Urinary bladder (tissue), 4 donors: ENCODE measurements around the gene GLCE. TPM values are rescaled to one million over a fixed set of nuclear protein-coding genes. Genes with fewer than 3 reads are reported as not detected.

ENCODE experiments used
- DNase-seq: peaks from one replicate; pipeline ENCODE4 v3.0.0-alpha.2; 2015; ENCODE audit errors: extremely low spot score
- H3K27ac ChIP-seq: one replicate; pipeline ENCODE4 v1.5.1; 2013; ENCODE audit warnings: low read depth, mild to moderate bottlenecking, moderate library complexity
- H3K36me3 ChIP-seq: one replicate; pipeline ENCODE4 v1.6.1; 2013; ENCODE audit warnings: mild to moderate bottlenecking, moderate library complexity; ENCODE audit not compliant: insufficient read depth
- H3K4me1 ChIP-seq: one replicate; pipeline ENCODE4 v1.6.1; 2013; ENCODE audit warnings: mild to moderate bottlenecking, moderate library complexity; ENCODE audit not compliant: insufficient read depth
- H3K4me3 ChIP-seq: one replicate; pipeline ENCODE4 v1.5.1; 2013; ENCODE audit warnings: low read depth, low read length
- WGBS: extraction: QIAGEN DNeasy Blood & Tissue Kit; methylation state at CpG from one replicate; pipeline ENCODE4 v1.1.7; 2013; 5-methylcytosine and 5-hydroxymethylcytosine counted together
- polyA plus RNA-seq: library from polyadenylated mRNA; stranded (reverse); fragments of 200-250 nt; gene quantifications from one replicate; pipeline ENCODE4 v1.2.3, GENCODE V29; 2013
- total RNA-seq: library from RNA; depleted of rRNA; stranded (reverse); fragments of >200 nt; gene quantifications from one replicate; pipeline ENCODE4 v1.2.3, GENCODE V29; 2014
- donor health status: healthy with polysubstance abuse.
- donor health status: healthy.

Gene GLCE
- total and polyA plus RNA-seq, 2 donors, result 9.6 to 44.4 TPM

- no peak for DNase-seq
- WGBS, result 37% methylated on average over 3 of the region's 3 CpGs
- H3K4me1 ChIP-seq, result no peaks in the 10 kb centered on the region
- no peak overlapping the region for H3K27ac ChIP-seq
- H3K4me3 ChIP-seq, result no peak overlapping the region
- H3K36me3 ChIP-seq, result no peaks in the 10 kb centered on the region
Measured at GRCh38 chr15:69253156-69253555, 92.7 kb downstream of the GLCE start.

- 59% methylated on average over 5 of the region's 5 CpGs for WGBS
- no peak overlapping the region for H3K4me3 ChIP-seq
- no peak for DNase-seq
- no peak overlapping the region for H3K27ac ChIP-seq
- no peaks in the 10 kb centered on the region for H3K4me1 ChIP-seq
- H3K36me3 ChIP-seq, result peaks cover 1% of the 10 kb centered on the region
Measured at GRCh38 chr15:69265347-69265955, 105.0 kb downstream of the GLCE start.

- Histone ChIP-seq H3K27ac (no peak overlapping the region), H3K4me3 (no peak overlapping the region), H3K36me3 (no peaks in the 10 kb centered on the region), H3K4me1 (no peaks in the 10 kb centered on the region)
- no peak for DNase-seq
Measured at GRCh38 chr15:69271217-69271616, 110.8 kb downstream of the GLCE start.

- H3K36me3 ChIP-seq, result no peaks in the 10 kb centered on the region
- 68% methylated on average over 3 of the region's 3 CpGs for WGBS
- DNase-seq, result no peak
- H3K27ac ChIP-seq, result no peak overlapping the region
- H3K4me1 ChIP-seq, result no peaks in the 10 kb centered on the region
- no peak overlapping the region for H3K4me3 ChIP-seq
Measured at GRCh38 chr15:69272139-69272538, 111.7 kb downstream of the GLCE start.

GRCh38 chr15:69272891-69273290 lies 112.5 kb downstream of the GLCE start:
- no peak overlapping the region for H3K4me3 ChIP-seq
- 81% methylated on average over 6 of the region's 6 CpGs for WGBS
- DNase-seq, result no peak
- no peaks in the 10 kb centered on the region for H3K36me3 ChIP-seq
- no peaks in the 10 kb centered on the region for H3K4me1 ChIP-seq
- H3K27ac ChIP-seq, result no peak overlapping the region

GRCh38 chr15:69275074-69275670 lies 114.7 kb downstream of the GLCE start:
- H3K36me3 ChIP-seq, result no peaks in the 10 kb centered on the region
- H3K4me1 ChIP-seq, result no peaks in the 10 kb centered on the region
- no peak for DNase-seq
- no peak overlapping the region for H3K27ac ChIP-seq
- no peak overlapping the region for H3K4me3 ChIP-seq
- WGBS, result 42% methylated on average over 4 of the region's 4 CpGs

GRCh38 chr15:69275933-69276560 lies 115.6 kb downstream of the GLCE start:
- no peak for DNase-seq
- H3K36me3 ChIP-seq, result no peaks in the 10 kb centered on the region
- no peaks in the 10 kb centered on the region for H3K4me1 ChIP-seq
- WGBS, result 47% methylated on average over 9 of the region's 9 CpGs
- H3K4me3 ChIP-seq, result no peak overlapping the region
- H3K27ac ChIP-seq, result no peak overlapping the region

GRCh38 chr15:69277316-69277715 lies 116.9 kb downstream of the GLCE start:
- H3K4me3 ChIP-seq, result no peak overlapping the region
- H3K36me3 ChIP-seq, result no peaks in the 10 kb centered on the region
- 82% methylated on average over 9 of the region's 9 CpGs for WGBS
- no peak overlapping the region for H3K27ac ChIP-seq
- no peaks in the 10 kb centered on the region for H3K4me1 ChIP-seq
- no peak for DNase-seq

- WGBS, result 94% methylated on average over 7 of the region's 7 CpGs
Measured at GRCh38 chr15:69279636-69280035, 119.2 kb downstream of the GLCE start.

GRCh38 chr15:69280783-69281182 lies 120.3 kb downstream of the GLCE start:
- Histone ChIP-seq H3K36me3 (no peaks in the 10 kb centered on the region), H3K4me1 (no peaks in the 10 kb centered on the region), H3K27ac (no peak overlapping the region), H3K4me3 (no peak overlapping the region)
- no peak for DNase-seq
- 64% methylated on average over 5 of the region's 5 CpGs for WGBS

More at GRCh38 chr15:69279636-69280035, 119.2 kb downstream of the GLCE start:
- Histone ChIP-seq H3K4me1 (no peaks in the 10 kb centered on the region), H3K27ac (no peak overlapping the region), H3K36me3 (no peaks in the 10 kb centered on the region), H3K4me3 (no peak overlapping the region)
- DNase-seq, result no peak

GRCh38 chr15:69282104-69282743 lies 121.8 kb downstream of the GLCE start:
- Histone ChIP-seq H3K27ac (no peak overlapping the region), H3K36me3 (no peaks in the 10 kb centered on the region), H3K4me3 (no peak overlapping the region), H3K4me1 (no peaks in the 10 kb centered on the region)
- 94% methylated on average over 9 of the region's 9 CpGs for WGBS
- DNase-seq, result no peak

- DNase-seq, result no peak
- 92% methylated on average over 12 of the region's 12 CpGs for WGBS
- no peak overlapping the region for H3K27ac ChIP-seq
Measured at GRCh38 chr15:69285834-69286233, 125.4 kb downstream of the GLCE start.

GRCh38 chr15:69288011-69288410 lies 127.6 kb downstream of the GLCE start:
- H3K4me3 ChIP-seq, result no peak overlapping the region
- WGBS, result 92% methylated on average over 7 of the region's 7 CpGs
- H3K36me3 ChIP-seq, result no peaks in the 10 kb centered on the region
- DNase-seq, result no peak
- H3K27ac ChIP-seq, result no peak overlapping the region
- peaks cover 3% of the 10 kb centered on the region for H3K4me1 ChIP-seq

More at GRCh38 chr15:69285834-69286233, 125.4 kb downstream of the GLCE start:
- H3K4me3 ChIP-seq, result no peak overlapping the region
- peaks cover 1% of the 10 kb centered on the region for H3K4me1 ChIP-seq
- H3K36me3 ChIP-seq, result no peaks in the 10 kb centered on the region
